ENCODE measurements around the gene PPP1R37.

Gene PPP1R37

DNA sequence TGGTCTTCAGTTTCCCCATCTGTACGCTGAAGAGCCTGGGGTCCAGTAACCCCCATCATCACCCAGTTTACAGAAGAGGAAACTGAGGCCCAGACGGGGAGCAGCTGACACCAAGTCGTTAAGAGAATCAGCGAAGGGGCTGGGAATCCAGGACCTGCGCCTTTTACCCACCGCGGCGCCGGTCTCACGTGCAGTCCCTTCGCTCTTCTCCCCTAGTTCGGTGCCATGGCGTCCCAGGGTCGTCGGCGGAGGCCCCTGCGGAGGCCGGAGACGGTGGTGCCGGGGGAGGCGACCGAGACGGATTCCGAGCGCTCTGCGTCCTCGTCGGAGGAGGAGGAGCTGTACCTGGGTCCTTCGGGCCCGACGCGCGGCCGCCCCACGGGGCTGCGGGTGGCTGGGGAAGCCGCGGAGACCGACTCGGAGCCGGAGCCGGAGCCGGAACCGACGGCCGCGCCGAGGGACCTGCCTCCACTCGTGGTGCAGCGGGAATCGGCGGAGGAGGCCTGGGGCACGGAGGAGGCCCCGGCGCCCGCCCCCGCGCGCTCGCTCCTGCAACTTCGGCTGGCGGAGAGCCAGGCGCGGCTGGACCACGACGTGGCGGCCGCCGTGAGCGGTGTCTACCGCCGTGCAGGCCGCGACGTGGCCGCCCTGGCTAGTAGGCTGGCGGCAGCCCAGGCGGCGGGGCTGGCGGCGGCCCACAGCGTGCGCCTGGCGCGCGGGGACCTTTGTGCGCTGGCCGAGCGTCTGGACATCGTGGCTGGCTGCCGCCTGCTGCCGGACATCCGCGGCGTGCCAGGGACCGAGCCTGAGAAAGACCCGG is 86.3 kb downstream of the PPP1R37 start:
- H3K27ac ChIP-seq: peak overlapping the region; percentile 88
- TF ChIP-seq, protein P1, sequence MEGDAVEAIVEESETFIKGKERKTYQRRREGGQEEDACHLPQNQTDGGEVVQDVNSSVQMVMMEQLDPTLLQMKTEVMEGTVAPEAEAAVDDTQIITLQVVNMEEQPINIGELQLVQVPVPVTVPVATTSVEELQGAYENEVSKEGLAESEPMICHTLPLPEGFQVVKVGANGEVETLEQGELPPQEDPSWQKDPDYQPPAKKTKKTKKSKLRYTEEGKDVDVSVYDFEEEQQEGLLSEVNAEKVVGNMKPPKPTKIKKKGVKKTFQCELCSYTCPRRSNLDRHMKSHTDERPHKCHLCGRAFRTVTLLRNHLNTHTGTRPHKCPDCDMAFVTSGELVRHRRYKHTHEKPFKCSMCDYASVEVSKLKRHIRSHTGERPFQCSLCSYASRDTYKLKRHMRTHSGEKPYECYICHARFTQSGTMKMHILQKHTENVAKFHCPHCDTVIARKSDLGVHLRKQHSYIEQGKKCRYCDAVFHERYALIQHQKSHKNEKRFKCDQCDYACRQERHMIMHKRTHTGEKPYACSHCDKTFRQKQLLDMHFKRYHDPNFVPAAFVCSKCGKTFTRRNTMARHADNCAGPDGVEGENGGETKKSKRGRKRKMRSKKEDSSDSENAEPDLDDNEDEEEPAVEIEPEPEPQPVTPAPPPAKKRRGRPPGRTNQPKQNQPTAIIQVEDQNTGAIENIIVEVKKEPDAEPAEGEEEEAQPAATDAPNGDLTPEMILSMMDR (conservative IDR thresholded peaks at IDR 0.05): no peak
- TF ChIP-seq ZFX (IDR thresholded peaks at IDR 0.05): peak; percentile 82

DNA sequence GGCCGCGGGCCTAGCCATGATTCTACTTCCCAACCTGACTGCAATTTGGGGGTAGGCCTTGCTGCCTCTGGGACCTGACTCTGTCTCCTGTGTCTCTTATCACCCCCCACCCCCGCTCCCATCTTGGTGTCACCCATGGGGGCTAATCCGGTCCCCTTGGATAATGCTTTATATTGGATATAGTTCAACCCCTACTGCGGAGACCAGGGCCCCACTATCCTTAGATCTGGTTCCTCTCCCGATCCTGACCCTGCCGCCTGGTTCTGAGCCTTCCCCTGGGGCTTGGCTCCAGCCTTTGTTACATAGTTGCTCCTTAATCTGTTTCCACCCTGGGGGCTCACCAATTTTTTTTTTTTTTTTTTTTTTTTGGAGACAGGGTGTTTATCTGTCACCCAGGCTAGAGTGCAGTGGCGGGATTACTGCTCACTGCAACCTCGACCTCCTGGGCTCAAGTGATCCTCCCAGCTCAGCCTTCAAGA is 87.0 kb downstream of the PPP1R37 start:
- TF ChIP-seq ZFX (IDR thresholded peaks at IDR 0.05): no peak
- TF ChIP-seq, protein P1 (conservative IDR thresholded peaks at IDR 0.05): no peak
- H3K27ac ChIP-seq: peak overlapping the region; percentile 88

DNA sequence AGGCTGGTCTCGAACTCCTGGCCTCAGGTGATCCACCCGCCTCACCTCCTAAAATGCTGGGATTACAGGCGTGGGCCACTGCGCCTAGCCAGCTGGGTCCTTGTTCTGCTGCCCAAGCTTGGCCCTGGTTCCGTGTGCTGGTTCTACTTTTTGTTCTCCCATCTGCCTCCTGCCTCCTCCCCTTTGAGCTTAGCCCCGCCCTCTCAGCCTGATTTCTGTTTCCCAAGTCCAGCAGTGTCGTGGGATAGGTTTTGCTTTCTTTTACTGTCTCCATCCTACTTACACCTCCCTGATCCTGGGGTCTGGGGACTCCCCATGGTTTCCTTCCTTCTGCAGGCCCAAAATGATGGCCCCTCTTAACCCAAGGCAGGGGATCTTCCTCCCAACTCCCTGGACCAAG is 88.0 kb downstream of the PPP1R37 start:
- TF ChIP-seq ZFX (IDR thresholded peaks at IDR 0.05): no peak
- TF ChIP-seq, protein P1 (conservative IDR thresholded peaks at IDR 0.05): no peak
- peak overlapping the region; percentile 88; the same call in 1 of the 2 replicates for H3K27ac ChIP-seq

DNA sequence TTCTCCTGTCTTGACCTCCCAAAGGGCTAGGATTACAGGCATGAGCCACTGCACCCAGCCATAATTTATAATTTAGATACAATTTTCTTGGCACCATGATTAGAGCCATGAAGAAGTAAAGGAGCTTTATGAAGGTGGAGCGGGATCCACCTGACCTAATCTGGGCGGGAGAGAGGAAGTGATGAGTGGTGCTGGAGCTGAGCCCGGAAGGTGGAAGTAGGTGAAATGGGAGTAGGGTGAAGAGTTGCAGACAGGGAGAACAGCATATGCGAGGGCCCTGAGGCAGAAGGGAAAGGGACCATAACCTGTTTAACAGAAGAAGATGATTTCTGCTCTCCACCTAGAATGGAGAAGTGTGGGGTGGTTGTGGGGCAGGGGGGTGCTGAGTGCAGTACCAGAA is 89.8 kb downstream of the PPP1R37 start:
- H3K27ac ChIP-seq: no peak overlapping the region
- TF ChIP-seq ZFX (IDR thresholded peaks at IDR 0.05): no peak
- TF ChIP-seq, protein P1 (conservative IDR thresholded peaks at IDR 0.05): no peak

DNA sequence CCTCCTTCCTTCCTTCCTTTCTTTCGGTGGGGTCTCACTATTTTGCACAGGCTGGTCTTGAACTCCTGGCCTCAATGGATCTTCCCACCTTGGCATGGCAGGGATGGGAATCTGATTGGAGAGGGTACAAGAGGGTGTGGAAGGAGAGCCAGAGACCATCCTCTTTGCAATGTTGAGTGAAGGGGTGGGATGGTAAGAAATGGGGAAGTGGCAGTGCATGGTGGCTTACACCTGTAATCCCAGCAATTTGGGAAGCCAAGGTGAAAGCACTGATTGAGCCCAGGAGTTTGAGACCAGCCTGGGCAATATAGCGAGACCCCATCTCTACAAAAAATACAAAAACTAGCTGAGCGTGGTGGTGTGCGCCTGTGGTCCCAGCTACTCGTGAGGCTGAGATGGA is 91.1 kb downstream of the PPP1R37 start:
- TF ChIP-seq, protein P1 (conservative IDR thresholded peaks at IDR 0.05): no peak
- TF ChIP-seq ZFX (IDR thresholded peaks at IDR 0.05): no peak

DNA sequence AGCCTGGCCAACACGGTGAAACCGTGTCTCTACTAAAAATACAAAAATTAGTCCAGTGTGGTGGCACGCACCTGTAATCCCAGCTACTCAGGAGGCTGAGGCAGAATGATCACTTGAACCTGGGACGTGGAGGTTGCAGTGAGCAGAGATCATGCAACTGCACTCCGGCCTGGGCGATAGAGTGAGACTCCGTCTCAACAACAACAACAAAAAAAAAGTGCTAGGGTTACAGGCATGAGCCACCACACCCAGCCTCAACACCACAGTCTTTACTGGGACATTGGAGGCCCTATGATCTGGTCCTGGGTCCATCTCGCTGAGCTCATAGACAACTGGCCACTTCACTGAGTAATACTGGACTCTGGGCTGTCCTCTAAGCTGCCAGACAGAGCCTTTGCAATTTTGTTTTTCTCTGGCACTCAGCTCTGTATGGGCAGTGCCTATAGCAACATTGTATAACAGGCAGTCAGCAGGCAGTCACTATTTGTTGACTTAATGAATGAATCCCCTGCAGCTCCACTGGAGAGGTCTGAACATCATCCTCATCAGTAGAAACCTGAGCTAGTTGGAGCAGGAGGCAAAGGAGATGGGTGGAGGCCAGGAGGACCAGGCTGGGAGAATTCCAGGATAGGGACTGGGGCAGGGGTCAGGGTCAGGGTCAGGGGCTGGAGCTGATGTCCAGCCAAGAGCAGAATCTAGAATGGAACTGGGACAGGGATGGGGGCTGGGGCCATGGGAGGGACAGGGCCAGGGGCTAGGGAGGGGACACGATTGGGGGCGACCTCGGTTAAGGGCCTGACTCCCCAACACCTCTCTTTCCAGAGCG is 93.7 kb downstream of the PPP1R37 start:
- no peak overlapping the region for H3K27ac ChIP-seq
- TF ChIP-seq, protein P1 (conservative IDR thresholded peaks at IDR 0.05): no peak
- no peak for TF ChIP-seq ZFX (IDR thresholded peaks at IDR 0.05)

More for the DNA sequence above, 91.1 kb downstream of the PPP1R37 start:
- no peak overlapping the region for H3K27ac ChIP-seq

Data from C4-2B (cell line).